ENCODE data around the gene TSR1. TPM values are rescaled to one million over a fixed set of nuclear protein-coding genes. Genes with fewer than 3 reads are reported as not detected.

TSR1 gene
- total RNA-seq, 1 donor from 2014 or later = 36.4 TPM

GRCh38 chr17:2362416-2362815 lies 26.2 kb upstream of the TSR1 start:
- Histone ChIP-seq H2AFZ (ENCODE audit: low read depth, low read length) (no peak overlapping the region), H3K27ac (ENCODE audit: low read depth, low read length) (no peak overlapping the region), H3K4me3 (ENCODE audit: insufficient read depth, low read depth, low read length) (no peak overlapping the region), H3K9me3 (ENCODE audit: insufficient read depth, low read depth, low read length) (no peaks in the 10 kb centered on the region), H3K4me1 (ENCODE audit: insufficient read depth, low read length) (peaks cover 19% of the 10 kb centered on the region), H3K9ac (ENCODE audit: low read length) (no peak overlapping the region), H3K4me2 (ENCODE audit: low read length) (no peak overlapping the region), H4K20me1 (ENCODE audit: insufficient read depth, low read length) (peaks cover 58% of the 10 kb centered on the region), H3K36me3 (ENCODE audit: insufficient read depth, low read length) (no peaks in the 10 kb centered on the region), H3K79me2 (ENCODE audit: insufficient read depth, low read length) (no peaks in the 10 kb centered on the region), H3K27me3 (ENCODE audit: insufficient read depth, low read length) (no peaks in the 10 kb centered on the region)
- TF ChIP-seq CTCF (IDR thresholded peaks at IDR 0.05; ENCODE audit: insufficient read depth, low read depth, low read length) = no peak
- TF ChIP-seq EZH2 (IDR thresholded peaks at IDR 0.05; ENCODE audit: insufficient read depth, low read length) = no peak
- no peaks in the 10 kb centered on the region for H3K9me3 Mint-ChIP-seq (ENCODE audit: unreplicated experiment)
- peaks cover 21% of the 10 kb centered on the region for H3K36me3 Mint-ChIP-seq (ENCODE audit: low read depth, unreplicated experiment)
- H3K27ac Mint-ChIP-seq (ENCODE audit: unreplicated experiment) = no peak overlapping the region
- no peak for DNase-seq (ENCODE audit: low read depth)
- H3K27me3 Mint-ChIP-seq (ENCODE audit: low read depth, unreplicated experiment) = no peaks in the 10 kb centered on the region
- no peak for FAIRE-seq
- H3K4me3 Mint-ChIP-seq (ENCODE audit: unreplicated experiment) = no peak overlapping the region
- H3K4me1 Mint-ChIP-seq (ENCODE audit: low read depth, unreplicated experiment) = peaks cover 9% of the 10 kb centered on the region

GRCh38 chr17:2362016-2362415 lies 25.8 kb upstream of the TSR1 start:
- H3K9me3 Mint-ChIP-seq (ENCODE audit: unreplicated experiment) = no peaks in the 10 kb centered on the region
- no peak for FAIRE-seq
- Histone ChIP-seq H3K4me2 (ENCODE audit: low read length) (no peak overlapping the region), H3K79me2 (ENCODE audit: insufficient read depth, low read length) (peaks cover under 1% of the 10 kb centered on the region), H3K9me3 (ENCODE audit: insufficient read depth, low read depth, low read length) (no peaks in the 10 kb centered on the region), H2AFZ (ENCODE audit: low read depth, low read length) (no peak overlapping the region), H3K27me3 (ENCODE audit: insufficient read depth, low read length) (no peaks in the 10 kb centered on the region), H3K9ac (ENCODE audit: low read length) (no peak overlapping the region), H3K36me3 (ENCODE audit: insufficient read depth, low read length) (no peaks in the 10 kb centered on the region), H3K4me1 (ENCODE audit: insufficient read depth, low read length) (peaks cover 19% of the 10 kb centered on the region), H3K4me3 (ENCODE audit: insufficient read depth, low read depth, low read length) (no peak overlapping the region), H3K27ac (ENCODE audit: low read depth, low read length) (no peak overlapping the region), H4K20me1 (ENCODE audit: insufficient read depth, low read length) (peaks cover 59% of the 10 kb centered on the region)
- no peaks in the 10 kb centered on the region for H3K27me3 Mint-ChIP-seq (ENCODE audit: low read depth, unreplicated experiment)
- TF ChIP-seq CTCF (IDR thresholded peaks at IDR 0.05; ENCODE audit: insufficient read depth, low read depth, low read length) (no peak), EZH2 (IDR thresholded peaks at IDR 0.05; ENCODE audit: insufficient read depth, low read length) (no peak)
- H3K4me3 Mint-ChIP-seq (ENCODE audit: unreplicated experiment) = no peak overlapping the region
- no peak for DNase-seq (ENCODE audit: low read depth)
- H3K27ac Mint-ChIP-seq (ENCODE audit: unreplicated experiment) = no peak overlapping the region
- peaks cover 20% of the 10 kb centered on the region for H3K36me3 Mint-ChIP-seq (ENCODE audit: low read depth, unreplicated experiment)
- peaks cover 9% of the 10 kb centered on the region for H3K4me1 Mint-ChIP-seq (ENCODE audit: low read depth, unreplicated experiment)

GRCh38 chr17:2361010-2361760 lies 24.9 kb upstream of the TSR1 start:
- H3K27ac Mint-ChIP-seq (ENCODE audit: unreplicated experiment) = no peak overlapping the region
- no peak for FAIRE-seq
- no peaks in the 10 kb centered on the region for H3K9me3 Mint-ChIP-seq (ENCODE audit: unreplicated experiment)
- H3K9me3 ChIP-seq (ENCODE audit: insufficient read depth, low read depth, low read length) = no peaks in the 10 kb centered on the region
- H3K27me3 Mint-ChIP-seq (ENCODE audit: low read depth, unreplicated experiment) = no peaks in the 10 kb centered on the region
- no peak for DNase-seq (ENCODE audit: low read depth)
- no peak overlapping the region for H3K27ac ChIP-seq (ENCODE audit: low read depth, low read length)
- TF ChIP-seq CTCF (IDR thresholded peaks at IDR 0.05; ENCODE audit: insufficient read depth, low read depth, low read length) (no peak), EZH2 (IDR thresholded peaks at IDR 0.05; ENCODE audit: insufficient read depth, low read length) (no peak)
- H3K9ac ChIP-seq (ENCODE audit: low read length) = no peak overlapping the region
- H3K4me1 ChIP-seq (ENCODE audit: insufficient read depth, low read length) = peaks cover 19% of the 10 kb centered on the region
- no peak overlapping the region for H3K4me3 ChIP-seq (ENCODE audit: insufficient read depth, low read depth, low read length)
- H3K4me3 Mint-ChIP-seq (ENCODE audit: unreplicated experiment) = no peak overlapping the region
- H3K36me3 ChIP-seq (ENCODE audit: insufficient read depth, low read length) = no peaks in the 10 kb centered on the region
- peaks cover 55% of the 10 kb centered on the region for H4K20me1 ChIP-seq (ENCODE audit: insufficient read depth, low read length)
- H2AFZ ChIP-seq (ENCODE audit: low read depth, low read length) = no peak overlapping the region
- H3K4me2 ChIP-seq (ENCODE audit: low read length) = no peak overlapping the region
- peaks cover 3% of the 10 kb centered on the region for H3K79me2 ChIP-seq (ENCODE audit: insufficient read depth, low read length)
- H3K27me3 ChIP-seq (ENCODE audit: insufficient read depth, low read length) = no peaks in the 10 kb centered on the region
- H3K36me3 Mint-ChIP-seq (ENCODE audit: low read depth, unreplicated experiment) = peaks cover 15% of the 10 kb centered on the region
- H3K4me1 Mint-ChIP-seq (ENCODE audit: low read depth, unreplicated experiment) = peaks cover 9% of the 10 kb centered on the region
